ENCODE results near the gene BSN.
"Not testable (repeated sequence)": the region's sequence is repeated elsewhere in the genome, so short reads cannot be mapped to it uniquely, and the experiment has no call there.

BSN gene

DNA sequence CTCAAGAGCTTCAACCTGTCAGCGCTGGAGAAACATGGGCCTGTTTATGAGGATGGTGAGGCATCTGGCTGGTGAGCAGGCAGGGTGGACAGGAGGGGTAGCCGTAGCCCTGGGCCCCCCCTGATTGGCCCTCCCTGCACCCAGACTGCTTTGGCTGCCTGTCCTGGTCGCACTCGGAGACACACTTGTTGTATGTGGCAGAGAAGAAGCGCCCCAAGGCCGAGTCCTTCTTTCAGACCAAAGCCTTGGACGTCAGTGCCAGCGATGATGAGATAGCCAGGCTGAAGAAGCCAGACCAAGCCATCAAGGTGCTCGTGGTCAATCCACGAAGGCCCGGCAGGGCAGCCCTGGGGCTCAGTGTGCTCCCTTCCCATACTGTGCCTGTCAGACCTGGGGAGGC is 121.6 kb downstream of the BSN start:
- no peak for DNase-seq

DNA sequence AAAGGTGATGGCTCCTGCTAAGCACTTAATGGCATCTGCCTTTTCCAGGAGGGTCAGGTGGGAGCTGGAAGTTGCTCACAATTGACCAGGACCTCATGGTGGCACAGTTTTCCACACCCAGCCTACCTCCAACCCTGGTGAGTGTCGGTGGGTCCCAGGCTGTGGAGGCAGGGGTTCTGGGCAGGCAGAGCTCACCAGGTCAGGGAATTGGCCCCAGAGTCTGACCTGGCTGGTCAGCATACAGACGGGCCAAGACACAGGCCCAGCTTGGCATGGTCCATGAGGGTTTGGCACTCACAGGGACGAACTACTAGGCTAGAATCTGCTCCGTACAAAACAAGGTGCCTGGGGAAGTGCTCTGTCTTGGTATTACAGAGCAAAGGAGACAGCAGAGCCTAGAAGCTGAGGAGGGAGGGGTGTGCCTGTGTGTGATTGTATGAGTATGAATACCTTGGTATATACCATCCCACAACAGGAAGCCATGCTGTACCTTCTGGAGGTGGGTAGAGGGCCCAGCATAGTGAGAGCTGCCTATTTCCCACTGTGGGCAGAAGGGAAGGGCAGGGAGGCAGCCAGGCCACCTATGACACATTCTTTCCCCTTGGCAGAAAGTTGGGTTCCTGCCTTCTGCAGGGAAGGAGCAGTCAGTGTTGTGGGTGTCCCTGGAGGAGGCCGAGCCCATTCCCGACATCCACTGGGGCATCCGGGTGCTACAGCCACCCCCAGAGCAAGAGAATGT is 126.4 kb downstream of the BSN start:
- DNase-seq: no peak

GRCh38 chr3:49681232-49681522 is 126.9 kb downstream of the BSN start:
- no peak for DNase-seq

DNA sequence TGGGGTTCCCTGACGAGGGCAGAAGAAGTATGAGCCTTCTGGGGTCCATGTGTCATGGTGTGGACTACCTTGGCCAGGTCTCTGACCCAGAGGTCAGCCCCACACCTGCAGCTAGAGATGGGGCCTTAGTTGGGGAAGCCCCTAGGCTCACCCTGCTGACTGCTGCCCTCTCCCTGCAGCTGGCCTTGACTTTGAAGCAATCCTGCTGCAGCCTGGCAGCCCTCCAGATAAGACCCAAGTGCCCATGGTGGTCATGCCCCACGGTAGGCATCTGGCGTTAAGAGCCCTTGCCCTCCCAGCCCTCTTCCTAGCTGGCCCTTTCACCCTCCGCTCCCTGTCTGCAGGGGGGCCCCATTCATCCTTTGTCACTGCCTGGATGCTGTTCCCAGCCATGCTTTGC is 127.3 kb downstream of the BSN start:
- DNase-seq: no peak

DNA sequence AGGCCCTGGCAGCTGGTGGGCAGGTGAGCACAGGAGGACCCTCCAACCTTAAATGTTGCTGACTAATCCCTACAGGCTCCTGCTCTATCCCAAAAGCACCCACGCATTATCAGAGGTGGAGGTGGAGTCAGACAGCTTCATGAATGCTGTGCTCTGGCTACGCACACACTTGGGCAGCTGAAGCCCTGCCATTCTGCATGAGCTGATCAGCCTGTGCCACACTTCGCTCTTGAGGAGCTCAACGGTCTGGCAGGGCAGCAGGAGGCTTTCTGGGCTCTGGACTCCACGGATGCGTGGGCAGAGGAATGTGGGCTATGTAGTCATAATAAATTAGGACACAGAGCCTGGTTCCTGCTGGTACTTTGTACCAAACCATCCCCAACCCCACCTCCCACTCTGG is 128.9 kb downstream of the BSN start:
- DNase-seq: no peak

DNA sequence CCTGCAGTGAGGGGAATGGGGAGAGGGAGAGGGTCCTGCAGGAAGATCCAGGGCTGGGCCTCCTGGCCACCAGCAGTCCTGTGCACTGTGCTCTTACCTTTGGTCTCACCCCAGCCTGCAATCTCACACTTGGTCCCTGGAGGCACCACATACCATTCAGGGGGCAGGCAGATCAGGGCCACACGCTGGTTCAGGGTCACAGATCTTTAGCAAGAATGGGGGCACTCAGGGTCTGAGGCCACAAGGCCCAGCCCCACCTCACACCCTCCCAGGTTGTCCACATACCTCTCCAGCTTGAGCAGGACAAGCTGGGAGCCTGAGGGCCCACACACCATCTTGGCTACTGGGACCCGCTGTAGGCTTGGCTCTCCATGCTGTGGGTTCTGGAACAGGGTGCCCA is 130.2 kb downstream of the BSN start:
- not testable (repeated sequence) for DNase-seq

- not testable (repeated sequence) for DNase-seq
These were observed 130.8 kb downstream of the BSN start for GRCh38 chr3:49685103-49685502.

DNA sequence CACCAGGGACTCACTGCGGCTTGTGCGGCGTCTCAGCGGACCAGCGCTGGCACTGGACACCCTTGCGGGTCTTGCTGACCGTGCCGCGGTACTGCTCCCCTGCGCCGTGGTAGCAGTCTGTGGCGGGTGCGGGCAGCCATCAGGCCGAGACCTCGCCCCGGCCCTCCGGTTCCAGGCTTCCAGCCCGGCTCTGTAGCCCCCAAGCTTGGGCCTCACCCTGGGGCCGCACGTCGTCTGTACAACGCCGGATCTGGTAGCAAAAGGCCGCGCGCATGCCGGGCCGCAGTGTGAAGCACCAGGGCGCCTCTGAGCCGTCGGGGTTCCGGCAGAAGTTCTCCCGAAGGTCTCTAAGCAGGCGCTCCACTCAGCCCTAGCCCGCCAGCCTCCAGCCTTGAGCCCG is 131.6 kb downstream of the BSN start:
- DNase-seq: not testable (repeated sequence)

DNA sequence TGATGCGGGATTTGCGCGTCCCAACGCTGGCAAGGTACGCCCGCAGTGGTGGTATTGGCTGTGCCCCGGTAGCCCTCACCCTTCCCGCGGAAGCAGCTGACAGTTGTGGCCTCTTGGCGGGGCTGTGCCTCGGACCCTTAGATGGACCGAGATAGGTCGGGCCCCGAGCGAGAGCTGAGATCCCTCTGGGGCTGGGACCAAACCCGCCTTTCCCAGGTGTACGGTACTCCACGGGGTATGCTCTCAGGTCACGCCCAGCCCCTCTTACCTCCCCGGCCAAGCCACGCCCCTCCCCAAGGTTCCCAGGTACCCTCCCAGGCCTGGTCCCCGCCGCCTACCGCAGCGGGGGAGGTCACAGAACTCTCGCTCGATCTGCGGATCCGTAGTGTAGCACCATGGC is 132.1 kb downstream of the BSN start:
- DNase-seq: not testable (repeated sequence)

- not testable (repeated sequence) for DNase-seq
These were observed 132.6 kb downstream of the BSN start for GRCh38 chr3:49686769-49687423.

DNA sequence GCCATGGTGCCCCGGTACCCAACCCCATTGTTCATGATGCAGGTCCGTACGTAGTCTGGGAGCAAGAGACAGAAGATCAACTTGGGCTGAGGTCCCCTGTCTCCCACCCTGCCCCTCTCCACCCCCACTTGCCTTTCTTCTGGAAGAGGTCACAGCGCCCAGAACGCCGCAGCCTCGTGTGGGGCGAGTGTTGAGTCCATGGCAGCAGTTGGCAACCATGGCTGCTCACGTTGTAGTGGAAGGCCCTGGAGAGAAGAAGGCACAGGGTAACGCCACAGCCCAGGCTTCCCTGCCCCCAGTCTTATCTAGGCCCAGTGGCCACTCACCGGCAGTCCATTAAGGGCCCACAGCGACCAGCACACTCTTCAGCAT is 133.1 kb downstream of the BSN start:
- not testable (repeated sequence) for DNase-seq

GRCh38 chr3:49688338-49689045 is 134.2 kb downstream of the BSN start:
- DNase-seq: not testable (repeated sequence)

- no peak for DNase-seq
These were observed 135.0 kb downstream of the BSN start, which contains the start of the genes MST1 and RNF123 for GRCh38 chr3:49689046-49689907. Gene MST1, minus strand, starts transcription at chr3:49689474. Its CDS starts 783 bp downstream, at chr3:49688691. Gene RNF123, plus strand, starts transcription at chr3:49689557. Its CDS starts 1,609 bp downstream, at chr3:49691166.

- DNase-seq: not testable (repeated sequence)
These were observed 135.8 kb downstream of the BSN start for GRCh38 chr3:49689908-49690624.

DNA sequence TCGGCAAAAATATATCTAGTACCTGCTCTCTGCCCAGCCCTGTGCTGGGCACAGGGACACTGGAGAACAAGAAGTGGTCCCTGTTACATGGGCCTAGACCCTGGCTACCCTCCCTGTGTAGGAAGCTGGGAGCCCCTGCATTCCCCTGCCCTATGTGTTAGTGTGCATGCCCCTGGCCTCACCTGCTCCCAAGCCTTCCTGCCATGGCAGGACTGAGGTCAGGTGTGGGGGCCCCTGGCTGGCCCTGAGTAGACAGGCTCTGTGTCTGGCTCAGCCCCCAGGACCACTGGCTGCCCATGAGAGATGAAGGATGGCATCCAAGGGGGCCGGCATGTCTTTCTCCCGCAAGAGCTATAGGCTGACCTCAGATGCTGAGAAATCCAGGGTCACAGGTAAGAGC is 136.6 kb downstream of the BSN start:
- not testable (repeated sequence) for DNase-seq

GRCh38 chr3:49691481-49691880 is 137.2 kb downstream of the BSN start:
- not testable (repeated sequence) for DNase-seq

- not testable (repeated sequence) for DNase-seq
These were observed 140.3 kb downstream of the BSN start for GRCh38 chr3:49694409-49695070.

- not testable (repeated sequence) for DNase-seq
These were observed 141.2 kb downstream of the BSN start for GRCh38 chr3:49695350-49696015.

DNA sequence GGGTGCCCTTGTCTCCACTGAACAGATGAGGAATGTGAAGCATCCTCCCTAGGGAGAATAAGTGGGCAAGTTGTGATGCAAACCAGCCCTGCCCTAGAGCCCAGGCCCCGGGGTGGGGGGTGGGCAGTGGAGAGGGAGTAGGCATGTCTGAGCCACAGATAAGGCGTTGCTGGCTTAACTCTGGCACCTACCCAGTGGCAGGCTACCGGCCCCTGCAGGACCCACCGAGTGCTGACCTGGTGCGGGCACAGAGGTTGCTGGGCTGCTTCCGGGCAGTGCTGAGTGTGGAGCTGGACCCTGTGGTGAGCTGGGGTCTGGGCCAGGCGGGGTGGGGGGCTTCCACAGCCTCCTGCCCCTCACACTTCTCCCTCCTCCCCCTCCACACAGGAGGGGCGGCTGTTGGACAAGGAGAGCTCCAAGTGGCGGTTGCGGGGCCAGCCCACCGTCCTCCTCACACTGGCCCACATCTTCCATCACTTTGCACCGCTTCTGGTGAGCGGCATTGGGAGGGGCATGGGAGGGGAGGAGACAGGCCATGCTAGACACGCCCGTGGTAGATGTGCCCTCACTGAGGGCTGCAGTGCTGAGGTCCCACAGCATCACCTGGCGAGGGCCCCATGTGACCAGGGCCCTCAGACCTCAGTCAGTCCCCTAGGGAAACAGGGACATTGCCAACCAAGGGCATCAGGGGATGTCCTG is 145.2 kb downstream of the BSN start:
- DNase-seq: no peak

DNA sequence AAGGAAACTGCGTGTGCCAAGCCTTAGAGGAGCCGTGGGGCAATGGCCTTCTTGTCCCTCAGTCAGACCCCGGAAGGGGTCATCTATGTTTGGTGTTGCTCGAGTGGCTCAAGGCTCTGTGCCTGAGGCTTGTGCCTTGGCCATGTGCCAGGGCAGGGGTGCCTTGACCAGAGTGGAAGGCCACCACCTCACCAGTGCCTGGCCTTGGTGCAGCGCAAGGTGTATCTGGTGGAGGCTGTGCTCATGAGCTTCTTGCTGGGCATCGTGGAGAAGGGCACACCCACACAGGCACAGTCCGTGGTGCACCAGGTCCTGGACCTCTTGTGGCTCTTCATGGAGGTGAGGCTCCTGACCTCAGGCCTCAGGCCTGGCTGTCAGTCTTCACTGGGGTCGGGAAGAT is 145.7 kb downstream of the BSN start:
- no peak for DNase-seq
